Adrenal gland (tissue), 12 donors: ENCODE measurements around the gene PSAPL1. TPM values are rescaled to one million over a fixed set of nuclear protein-coding genes. Genes with fewer than 3 reads are reported as not detected.
A peak's percentile ranks its signal among the peaks of the same experiment; 100 is the strongest.

Experiments
- DNase-seq, 7 donors: peaks; one replicate each; pipeline ENCODE4 v3.0.0-alpha.2; 2019 to 2020
- H3K27ac ChIP-seq, 5 donors: fragments of 200-600 bp; sonication (generic) in 4 of 5; 1 replicate in 3 of 5; 2 replicates in 2 of 5; pipeline versions ENCODE4 v1.5.1 to v1.8.0; 2016 to 2020; ENCODE audit warnings: mild to moderate bottlenecking in 1 of 5
- H3K27me3 ChIP-seq: fragments of 200-600 bp; 2 replicates; pipeline ENCODE4 v1.8.0; 2021
- H3K36me3 ChIP-seq, 2 donors: fragments of 200-600 bp; replicated peaks in 1 of 2; 1 replicate in 1 of 2; 2 replicates in 1 of 2; pipeline versions ENCODE4 v1.5.1 to v1.8.0; 2018 to 2022
- H3K4me1 ChIP-seq, 2 donors: fragments of 200-600 bp; replicated peaks in 1 of 2; 1 replicate in 1 of 2; 2 replicates in 1 of 2; pipeline versions ENCODE4 v1.5.1 to v1.8.0; 2018 to 2021
- H3K4me3 ChIP-seq, 4 donors: fragments of 200-600 bp; sonication (generic) in 3 of 4; one replicate each; pipeline ENCODE4 v1.5.1; 2016 to 2018
- H3K9me3 ChIP-seq, 3 donors: fragments of 200-600 bp; sonication (generic) in 1 of 3; replicated peaks in 1 of 3; 1 replicate in 2 of 3; 2 replicates in 1 of 3; pipeline versions ENCODE4 v1.5.1 to v1.8.0; 2016 to 2021
- POLR2A ChIP-seq, 2 donors: fragments of 450-650 bp; IDR thresholded peaks; one replicate each; pipeline ENCODE4 v1.6.1; 2017; ENCODE audit warnings: antibody characterized with exemption in 2 of 2, mild to moderate bottlenecking in 2 of 2, moderate library complexity in 1 of 2
- WGBS, 4 donors: extraction: QIAGEN DNeasy Blood & Tissue Kit in 2 of 4; methylation state at CpG; one replicate each; pipeline versions ENCODE4 v1.1.5 to v1.1.7; 2013 to 2017; 5-methylcytosine and 5-hydroxymethylcytosine counted together
- intact Hi-C, 2 donors: fragments of 100-400 bp; cut with DNase I; formaldehyde crosslinking; loops; one replicate each; pipeline versions ENCODE4 v1.14.1 to v1.15.0; 2022 to 2023
- polyA plus RNA-seq, 3 donors: library from polyadenylated mRNA; stranded (reverse); fragments of 200-250 nt in 2 of 3; fragments of 350-450 nt in 1 of 3; fragmentation: Illumina TruSeq in 1 of 3; extraction: RNeasy Lipid Tissue Mini Kit (QIAGEN cat#74804) in 1 of 3; gene quantifications; one replicate each; pipeline ENCODE4 v1.2.3, GENCODE V29; 2013 to 2014
- total RNA-seq, 9 donors: library from RNA; depleted of rRNA in 4 of 9; stranded (reverse); fragments of >200 nt in 4 of 9; fragments of 120-200 nt in 1 of 9; fragmentation: NEBNext Ultra II Directional in 1 of 9; extraction: Animal tissue kit (Norgen Biotek cat#: 25700) in 1 of 9; gene quantifications; one replicate each; pipeline versions ENCODE4 v1.1.0 to v1.2.4, GENCODE V29; 2013 to 2023
- TF ChIP-seq, protein P1 (sequence below), 6 experiments: fragments of 450-650 bp in 4 of 6; fragments of 200-600 bp in 2 of 6; sonication (generic) in 1 of 6; IDR thresholded peaks; 1 replicate in 5 of 6; 2 replicates in 1 of 6; pipeline versions ENCODE4 v1.5.1 to v1.8.0; 2016 to 2021; ENCODE audit warnings: antibody characterized with exemption in 6 of 6, mild to moderate bottlenecking in 2 of 6, moderate library complexity in 1 of 6
- donor health status: healthy with polysubstance abuse.
- donor health status: Bipolar disorder and iron deficiency.
- donor health status: DM: yes; HTN: yes; CAD: no.
- donor health status: DM: no; HTN: no; CAD: no.
- donor health status: DM: no; HTN: no; CAD: no.
- donor health status: DM: yes; HTN: yes; CAD: no.

Gene PSAPL1
- total and polyA plus RNA-seq, 12 donors = 0.03 to 0.08 TPM; not detected in 10

DNA sequence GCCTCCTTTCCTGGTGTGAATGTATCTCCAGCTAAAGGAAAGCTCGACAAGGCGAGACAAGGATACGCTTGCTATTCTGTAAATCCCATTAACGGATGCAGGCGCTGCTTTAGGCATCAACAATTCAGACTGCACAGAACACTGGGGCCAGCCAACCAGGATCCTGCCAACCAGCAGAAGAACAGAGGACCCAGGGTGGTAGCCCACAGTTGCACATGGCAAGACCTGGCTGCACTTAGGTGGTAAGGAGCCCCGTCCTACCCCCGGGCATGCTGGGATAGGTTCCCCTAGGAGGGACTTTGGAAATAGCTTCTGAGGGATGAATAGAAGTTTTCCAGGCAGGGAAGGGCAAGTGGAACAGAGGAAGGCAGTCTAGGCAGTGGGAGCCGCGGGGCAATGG, 20.7 kb downstream of the PSAPL1 start:
- no peak for TF ChIP-seq POLR2A (IDR thresholded peaks at IDR 0.05)
- TF ChIP-seq, protein P1, sequence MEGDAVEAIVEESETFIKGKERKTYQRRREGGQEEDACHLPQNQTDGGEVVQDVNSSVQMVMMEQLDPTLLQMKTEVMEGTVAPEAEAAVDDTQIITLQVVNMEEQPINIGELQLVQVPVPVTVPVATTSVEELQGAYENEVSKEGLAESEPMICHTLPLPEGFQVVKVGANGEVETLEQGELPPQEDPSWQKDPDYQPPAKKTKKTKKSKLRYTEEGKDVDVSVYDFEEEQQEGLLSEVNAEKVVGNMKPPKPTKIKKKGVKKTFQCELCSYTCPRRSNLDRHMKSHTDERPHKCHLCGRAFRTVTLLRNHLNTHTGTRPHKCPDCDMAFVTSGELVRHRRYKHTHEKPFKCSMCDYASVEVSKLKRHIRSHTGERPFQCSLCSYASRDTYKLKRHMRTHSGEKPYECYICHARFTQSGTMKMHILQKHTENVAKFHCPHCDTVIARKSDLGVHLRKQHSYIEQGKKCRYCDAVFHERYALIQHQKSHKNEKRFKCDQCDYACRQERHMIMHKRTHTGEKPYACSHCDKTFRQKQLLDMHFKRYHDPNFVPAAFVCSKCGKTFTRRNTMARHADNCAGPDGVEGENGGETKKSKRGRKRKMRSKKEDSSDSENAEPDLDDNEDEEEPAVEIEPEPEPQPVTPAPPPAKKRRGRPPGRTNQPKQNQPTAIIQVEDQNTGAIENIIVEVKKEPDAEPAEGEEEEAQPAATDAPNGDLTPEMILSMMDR (IDR thresholded peaks at IDR 0.05) = no peak
- Histone ChIP-seq H3K36me3 (no peaks in the 10 kb centered on the region), H3K27me3 (no peaks in the 10 kb centered on the region), H3K4me3 (no peak overlapping the region), H3K27ac (no peak overlapping the region), H3K9me3 (no peaks in the 10 kb centered on the region), H3K4me1 (no peaks in the 10 kb centered on the region)
- intact Hi-C loops = no loop called here
- DNase-seq = peak in 1 of 7 donors; percentile 2
- 71 to 84% (median 80%) methylated on average over 9 of the region's 9 CpGs for WGBS, 4 donors

DNA sequence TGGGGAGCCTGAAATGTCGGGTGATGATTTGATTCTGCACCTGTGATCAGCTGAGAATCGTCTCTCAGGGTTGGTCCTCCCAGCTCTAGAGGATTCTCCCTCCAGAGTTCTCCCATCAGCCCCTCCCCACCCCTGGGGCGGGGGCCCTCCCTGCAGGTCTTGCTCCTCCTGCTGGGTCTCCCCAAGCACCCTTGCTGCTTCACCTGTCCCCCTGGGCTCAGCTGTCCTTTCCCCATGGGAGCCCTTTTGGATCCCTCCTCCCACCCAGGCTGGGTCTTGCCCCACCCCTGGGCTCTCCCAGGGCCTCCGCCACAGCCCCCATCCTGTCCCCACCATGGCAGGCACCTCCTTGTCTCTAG, 22.2 kb downstream of the PSAPL1 start:
- H3K4me1 ChIP-seq = no peaks in the 10 kb centered on the region
- no peaks in the 10 kb centered on the region for H3K27me3 ChIP-seq
- intact Hi-C loops = no loop called here
- no peaks in the 10 kb centered on the region for H3K36me3 ChIP-seq
- DNase-seq = peak in 1 of 7 donors; percentile 4
- no peak overlapping the region for H3K27ac ChIP-seq
- WGBS, 4 donors = 46 to 81% (median 72%) methylated on average over 3 to 4 of the region's 4 CpGs
- no peak overlapping the region for H3K4me3 ChIP-seq
- peaks cover 0 to 4% (median 0%) of the 10 kb centered on the region in 3 donors for H3K9me3 ChIP-seq
- no peak for TF ChIP-seq POLR2A (IDR thresholded peaks at IDR 0.05)
- TF ChIP-seq, protein P1 (IDR thresholded peaks at IDR 0.05) = no peak

DNA sequence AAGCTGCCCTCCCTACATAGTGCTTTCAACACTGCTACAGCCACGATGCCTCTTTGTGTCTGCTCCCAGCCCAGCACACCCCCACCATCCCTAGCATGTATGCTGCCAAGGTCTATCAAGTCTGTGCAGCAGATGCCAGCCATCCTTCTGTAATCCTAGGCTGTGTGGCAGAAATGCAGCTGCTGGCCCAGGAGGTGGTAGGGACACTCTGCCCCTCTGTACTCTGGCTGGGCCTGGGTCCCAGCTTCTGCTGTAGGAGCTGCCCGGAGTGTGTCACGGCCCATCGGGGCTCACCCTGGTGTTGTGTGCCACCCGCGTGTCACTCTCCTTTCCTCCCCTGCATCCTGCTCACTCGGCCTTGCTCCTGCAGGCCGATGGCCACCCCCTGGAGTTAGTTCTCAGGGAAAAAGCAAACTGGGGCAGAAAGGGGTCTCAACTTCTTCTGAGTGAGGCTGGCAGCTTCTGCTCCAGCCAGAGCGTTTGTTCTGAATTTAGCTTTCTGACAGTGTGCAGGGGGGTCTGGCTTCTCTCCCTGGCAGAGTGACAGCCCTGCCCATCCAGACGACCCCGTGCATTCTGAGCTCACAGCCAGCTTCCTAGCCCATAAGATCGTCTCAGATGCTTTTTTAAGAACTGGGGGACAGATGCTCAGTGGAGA, 22.7 kb downstream of the PSAPL1 start:
- peaks cover 0 to 4% (median 0%) of the 10 kb centered on the region in 3 donors for H3K9me3 ChIP-seq
- H3K4me1 ChIP-seq = no peaks in the 10 kb centered on the region
- H3K36me3 ChIP-seq = no peaks in the 10 kb centered on the region
- no peaks in the 10 kb centered on the region for H3K27me3 ChIP-seq
- no peak overlapping the region for H3K4me3 ChIP-seq
- WGBS, 4 donors = 55 to 76% (median 59%) methylated on average over 8 to 12 of the region's 12 CpGs
- intact Hi-C loops = no loop called here
- no peak for TF ChIP-seq POLR2A (IDR thresholded peaks at IDR 0.05)
- TF ChIP-seq, protein P1 (IDR thresholded peaks at IDR 0.05) = no peak
- peak in 1 of 7 donors; percentile 2 for DNase-seq
- no peak overlapping the region for H3K27ac ChIP-seq

DNA sequence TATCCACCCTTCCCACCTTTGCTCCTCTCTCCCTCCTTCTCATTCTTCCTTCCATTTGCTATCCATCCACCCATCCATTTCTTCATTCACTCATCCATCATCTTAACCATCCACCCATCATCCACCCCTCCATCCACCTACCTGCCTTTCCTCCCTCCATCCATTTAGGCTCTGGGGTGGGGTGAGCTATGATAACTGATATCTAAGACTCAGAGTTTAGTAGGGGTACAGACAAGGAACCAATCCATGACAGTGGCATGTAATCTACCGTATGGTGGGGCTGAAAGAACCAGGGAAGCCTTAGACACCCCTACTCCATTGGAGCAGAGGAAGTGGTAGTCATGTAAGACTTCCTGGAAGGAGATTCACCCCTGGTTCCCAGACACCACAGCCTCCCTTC, 23.2 kb downstream of the PSAPL1 start:
- peaks cover 0 to 4% (median 0%) of the 10 kb centered on the region in 3 donors for H3K9me3 ChIP-seq
- H3K4me1 ChIP-seq = no peaks in the 10 kb centered on the region
- H3K27me3 ChIP-seq = no peaks in the 10 kb centered on the region
- intact Hi-C loops = no loop called here
- TF ChIP-seq, protein P1 (IDR thresholded peaks at IDR 0.05) = no peak
- no peak for TF ChIP-seq POLR2A (IDR thresholded peaks at IDR 0.05)
- no peaks in the 10 kb centered on the region for H3K36me3 ChIP-seq
- WGBS, 4 donors = 56 to 92% (median 80%) methylated on average over 1 of the region's 1 CpG
- H3K27ac ChIP-seq = no peak overlapping the region
- no peak for DNase-seq
- no peak overlapping the region for H3K4me3 ChIP-seq
